ENCODE measurements around the gene SLC9A9. TPM values are rescaled to one million over a fixed set of nuclear protein-coding genes. Genes with fewer than 3 reads are reported as not detected.
"Not testable (repeated sequence)": the region's sequence is repeated elsewhere in the genome, so short reads cannot be mapped to it uniquely, and the experiment has no call there.

SLC9A9 gene
- total RNA-seq, 1 donor, result 15.1 TPM

DNA sequence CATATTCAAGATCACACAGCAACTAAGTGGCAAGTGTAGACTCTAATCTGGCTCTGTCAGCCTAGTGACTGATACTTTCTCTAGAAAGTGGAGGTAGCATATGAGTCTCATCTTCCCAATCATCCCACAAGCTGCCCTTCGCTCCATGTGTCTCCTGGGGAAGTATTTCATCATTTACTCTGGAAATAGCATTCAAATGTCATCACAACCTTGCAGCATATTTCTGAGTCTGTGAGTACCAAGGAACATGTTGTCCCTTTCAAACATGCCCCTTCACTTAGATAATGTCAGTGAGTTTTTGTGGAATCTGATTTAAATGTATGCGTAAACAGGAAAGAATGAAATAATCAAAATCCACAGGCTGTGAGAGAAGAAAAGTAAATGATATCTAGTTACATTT is 322.9 kb downstream of the SLC9A9 start:
- H3K4me1 ChIP-seq (ENCODE audit: insufficient read depth, low read length), result peaks cover 17% of the 10 kb centered on the region
- H3K27me3 ChIP-seq (ENCODE audit: insufficient read depth, low read length), result no peaks in the 10 kb centered on the region
- no peak overlapping the region for H3K4me3 ChIP-seq (ENCODE audit: low read length)
- no peaks in the 10 kb centered on the region for H3K9me3 ChIP-seq (ENCODE audit: low read depth, low read length)

- H3K27me3 ChIP-seq (ENCODE audit: insufficient read depth, low read length), result no peaks in the 10 kb centered on the region
- H3K9me3 ChIP-seq (ENCODE audit: low read depth, low read length), result no peaks in the 10 kb centered on the region
- H3K4me1 ChIP-seq (ENCODE audit: insufficient read depth, low read length), result peaks cover 3% of the 10 kb centered on the region
- H3K4me3 ChIP-seq (ENCODE audit: low read length), result no peak overlapping the region
Measured at GRCh38 chr3:143521803-143522202, 326.5 kb downstream of the SLC9A9 start.

GRCh38 chr3:143517131-143517530 is 331.1 kb downstream of the SLC9A9 start:
- not testable (repeated sequence) for H3K9me3 ChIP-seq (ENCODE audit: low read depth, low read length); H3K4me1 ChIP-seq (ENCODE audit: insufficient read depth, low read length); H3K4me3 ChIP-seq (ENCODE audit: low read length); H3K27me3 ChIP-seq (ENCODE audit: insufficient read depth, low read length)

DNA sequence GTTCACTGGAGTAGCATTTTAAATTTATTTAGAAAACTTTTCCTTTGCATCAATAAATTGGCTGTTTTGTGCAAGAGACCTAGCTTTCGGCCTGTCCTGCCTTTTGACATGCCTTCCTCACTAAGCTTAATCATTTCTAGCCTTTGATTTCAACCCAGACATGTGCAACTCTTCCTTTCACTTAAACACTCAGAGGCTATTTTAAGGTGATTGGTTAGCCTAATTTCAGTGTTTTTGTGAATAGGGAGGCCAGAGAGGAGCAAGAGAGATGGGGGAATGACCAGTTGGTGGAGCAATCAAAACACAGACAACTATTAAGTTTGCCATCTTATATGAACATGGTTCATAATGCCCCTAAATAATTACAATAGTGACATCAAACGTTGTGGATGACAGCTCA is 333.4 kb downstream of the SLC9A9 start:
- H3K4me1 ChIP-seq (ENCODE audit: insufficient read depth, low read length), result no peaks in the 10 kb centered on the region
- no peaks in the 10 kb centered on the region for H3K9me3 ChIP-seq (ENCODE audit: low read depth, low read length)
- no peaks in the 10 kb centered on the region for H3K27me3 ChIP-seq (ENCODE audit: insufficient read depth, low read length)
- H3K4me3 ChIP-seq (ENCODE audit: low read length), result no peak overlapping the region

GRCh38 chr3:143514109-143514508 is 334.2 kb downstream of the SLC9A9 start:
- H3K4me3 ChIP-seq (ENCODE audit: low read length), result no peak overlapping the region
- no peaks in the 10 kb centered on the region for H3K4me1 ChIP-seq (ENCODE audit: insufficient read depth, low read length)
- H3K9me3 ChIP-seq (ENCODE audit: low read depth, low read length), result no peaks in the 10 kb centered on the region
- H3K27me3 ChIP-seq (ENCODE audit: insufficient read depth, low read length), result no peaks in the 10 kb centered on the region

GRCh38 chr3:143511174-143511879 is 336.9 kb downstream of the SLC9A9 start:
- Histone ChIP-seq H3K27me3 (ENCODE audit: insufficient read depth, low read length) (no peaks in the 10 kb centered on the region), H3K4me1 (ENCODE audit: insufficient read depth, low read length) (no peaks in the 10 kb centered on the region), H3K9me3 (ENCODE audit: low read depth, low read length) (no peaks in the 10 kb centered on the region), H3K4me3 (ENCODE audit: low read length) (no peak overlapping the region)

GRCh38 chr3:143510601-143511000 is 337.7 kb downstream of the SLC9A9 start:
- H3K4me1 ChIP-seq (ENCODE audit: insufficient read depth, low read length), result no peaks in the 10 kb centered on the region
- no peaks in the 10 kb centered on the region for H3K9me3 ChIP-seq (ENCODE audit: low read depth, low read length)
- H3K27me3 ChIP-seq (ENCODE audit: insufficient read depth, low read length), result no peaks in the 10 kb centered on the region
- H3K4me3 ChIP-seq (ENCODE audit: low read length), result no peak overlapping the region

- no peaks in the 10 kb centered on the region for H3K9me3 ChIP-seq (ENCODE audit: low read depth, low read length)
- H3K27me3 ChIP-seq (ENCODE audit: insufficient read depth, low read length), result no peaks in the 10 kb centered on the region
- H3K4me1 ChIP-seq (ENCODE audit: insufficient read depth, low read length), result no peaks in the 10 kb centered on the region
- no peak overlapping the region for H3K4me3 ChIP-seq (ENCODE audit: low read length)
Measured at GRCh38 chr3:143507735-143508580, 340.3 kb downstream of the SLC9A9 start.

GRCh38 chr3:143506190-143506589 is 342.1 kb downstream of the SLC9A9 start:
- H3K4me3 ChIP-seq (ENCODE audit: low read length), result no peak overlapping the region
- no peaks in the 10 kb centered on the region for H3K27me3 ChIP-seq (ENCODE audit: insufficient read depth, low read length)
- no peaks in the 10 kb centered on the region for H3K4me1 ChIP-seq (ENCODE audit: insufficient read depth, low read length)
- no peaks in the 10 kb centered on the region for H3K9me3 ChIP-seq (ENCODE audit: low read depth, low read length)

DNA sequence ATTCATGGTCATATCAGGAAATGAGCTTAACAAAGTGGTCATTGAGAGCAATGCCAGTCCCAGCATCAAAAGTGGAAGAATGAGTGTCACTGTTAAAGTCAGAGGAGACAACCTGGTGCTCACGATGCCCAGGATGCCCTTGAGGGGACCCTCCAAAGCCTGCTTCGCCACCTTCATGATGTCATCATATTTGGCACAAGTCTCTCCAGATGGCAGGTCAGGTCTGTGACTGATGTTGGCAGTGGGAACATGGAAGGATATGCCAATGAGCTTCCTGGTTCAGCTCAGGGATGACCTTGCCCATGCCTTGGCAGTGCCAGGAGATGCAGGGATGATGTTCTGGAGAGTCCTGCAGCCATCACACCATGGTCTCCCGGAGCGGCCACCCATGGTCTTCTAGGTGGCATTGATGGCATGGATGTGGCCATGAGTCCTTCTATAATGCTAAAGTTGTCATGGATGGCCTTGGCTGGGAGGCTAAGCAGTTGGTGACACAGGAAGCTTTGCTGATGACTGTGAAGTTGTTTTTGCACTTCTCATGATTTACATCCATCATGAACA is 344.9 kb downstream of the SLC9A9 start:
- H3K9me3 ChIP-seq (ENCODE audit: low read depth, low read length), result no peaks in the 10 kb centered on the region
- H3K4me1 ChIP-seq (ENCODE audit: insufficient read depth, low read length), result no peaks in the 10 kb centered on the region
- no peak overlapping the region for H3K4me3 ChIP-seq (ENCODE audit: low read length)
- H3K27me3 ChIP-seq (ENCODE audit: insufficient read depth, low read length), result no peaks in the 10 kb centered on the region

- H3K4me1 ChIP-seq (ENCODE audit: insufficient read depth, low read length), result no peaks in the 10 kb centered on the region
- H3K27me3 ChIP-seq (ENCODE audit: insufficient read depth, low read length), result no peaks in the 10 kb centered on the region
- no peaks in the 10 kb centered on the region for H3K9me3 ChIP-seq (ENCODE audit: low read depth, low read length)
- H3K4me3 ChIP-seq (ENCODE audit: low read length), result no peak overlapping the region
Measured at GRCh38 chr3:143502081-143502480, 346.2 kb downstream of the SLC9A9 start.

DNA sequence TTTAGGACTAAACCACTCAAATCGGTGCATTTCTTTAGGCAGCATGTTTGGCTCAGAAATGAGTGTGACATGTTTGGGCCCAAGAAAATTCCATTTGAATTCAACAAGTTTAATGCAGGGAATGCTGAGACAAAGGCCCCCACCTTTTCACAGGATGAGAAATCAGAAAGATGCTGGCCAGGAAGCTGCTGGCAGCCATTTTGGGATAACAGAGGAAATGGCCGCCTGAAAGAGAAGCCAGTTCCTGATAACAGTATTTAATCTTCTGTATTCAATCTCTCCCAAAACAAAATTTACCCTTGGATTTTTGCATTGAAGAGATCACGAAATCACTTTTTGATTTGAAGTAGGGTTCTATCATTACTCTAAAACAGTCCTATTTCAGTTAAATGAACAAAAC is 350.9 kb downstream of the SLC9A9 start:
- Histone ChIP-seq H3K4me1 (ENCODE audit: insufficient read depth, low read length) (no peaks in the 10 kb centered on the region), H3K4me3 (ENCODE audit: low read length) (no peak overlapping the region), H3K27me3 (ENCODE audit: insufficient read depth, low read length) (no peaks in the 10 kb centered on the region), H3K9me3 (ENCODE audit: low read depth, low read length) (no peaks in the 10 kb centered on the region)

DNA sequence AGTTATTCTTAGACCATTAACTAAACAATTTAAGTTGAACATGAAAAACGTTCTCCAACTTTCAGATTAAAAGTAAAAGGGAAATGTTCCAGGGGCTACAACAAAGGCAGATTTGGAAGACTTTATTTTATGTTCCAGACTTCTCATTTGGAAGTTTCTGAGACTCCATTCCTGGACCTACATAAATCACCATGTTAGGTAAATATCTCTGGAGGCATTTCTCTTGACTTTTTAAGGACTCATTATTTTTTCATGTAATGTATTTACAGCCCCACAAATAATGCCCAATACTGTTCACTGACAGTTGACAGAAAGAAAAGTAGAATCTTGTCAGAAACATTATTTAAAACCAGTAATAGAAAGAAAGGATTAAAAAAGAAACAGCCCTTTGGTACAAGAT is 352.1 kb downstream of the SLC9A9 start:
- Histone ChIP-seq H3K4me1 (ENCODE audit: insufficient read depth, low read length) (no peaks in the 10 kb centered on the region), H3K27me3 (ENCODE audit: insufficient read depth, low read length) (no peaks in the 10 kb centered on the region), H3K4me3 (ENCODE audit: low read length) (no peak overlapping the region), H3K9me3 (ENCODE audit: low read depth, low read length) (no peaks in the 10 kb centered on the region)

- no peaks in the 10 kb centered on the region for H3K4me1 ChIP-seq (ENCODE audit: insufficient read depth, low read length)
- no peaks in the 10 kb centered on the region for H3K9me3 ChIP-seq (ENCODE audit: low read depth, low read length)
- H3K4me3 ChIP-seq (ENCODE audit: low read length), result no peak overlapping the region
- H3K27me3 ChIP-seq (ENCODE audit: insufficient read depth, low read length), result no peaks in the 10 kb centered on the region
Measured at GRCh38 chr3:143495527-143495926, 352.7 kb downstream of the SLC9A9 start.

DNA sequence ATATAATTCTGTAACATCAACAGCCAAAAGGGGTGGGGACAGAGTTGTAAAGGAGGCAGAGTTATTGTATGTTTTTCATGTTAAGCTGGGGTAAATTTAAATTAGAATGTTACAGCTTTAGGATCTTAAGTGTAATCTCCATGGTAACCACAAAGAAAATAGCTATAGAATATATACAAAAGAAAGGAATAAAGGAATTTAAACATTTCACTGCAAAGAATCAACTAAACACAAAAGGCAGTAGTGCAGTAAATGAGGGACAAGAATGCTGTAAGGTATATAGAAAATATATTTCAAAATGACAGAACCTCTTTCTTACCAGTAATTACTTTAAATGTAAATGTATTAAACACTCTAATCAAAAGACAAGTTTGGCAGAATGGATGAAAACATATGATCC is 361.7 kb downstream of the SLC9A9 start:
- Histone ChIP-seq H3K4me3 (ENCODE audit: low read length) (no peak overlapping the region), H3K9me3 (ENCODE audit: low read depth, low read length) (no peaks in the 10 kb centered on the region), H3K27me3 (ENCODE audit: insufficient read depth, low read length) (no peaks in the 10 kb centered on the region), H3K4me1 (ENCODE audit: insufficient read depth, low read length) (no peaks in the 10 kb centered on the region)
